B cell (primary cell): ENCODE results near the gene SLA2. TPM values are rescaled to one million over a fixed set of nuclear protein-coding genes. Genes with fewer than 3 reads are reported as not detected.
"Not testable (repeated sequence)": the region's sequence is repeated elsewhere in the genome, so short reads cannot be mapped to it uniquely, and the experiment has no call there.

ENCODE experiments used
- ATAC-seq: fragments of 200-7000 bp; cut with Tn5 transposase; one replicate; pipeline ENCODE4 v1.10.0; 2021; ENCODE audit warnings: low read depth, mild to moderate bottlenecking, moderate number of reproducible peaks, moderate library complexity
- CTCF ChIA-PET: fragments of 350-600 bp; sonication (Branson Sonifier 250); formaldehyde crosslinking; loops from one replicate; lab custom pipeline; 2021; ENCODE audit warnings: antibody characterized with exemption, inconsistent platforms; lab: Charles Lee
- POLR2A ChIA-PET: fragments of 350-600 bp; sonication (Branson Sonifier 250); formaldehyde crosslinking; loops from one replicate; lab custom pipeline; 2021; ENCODE audit warnings: antibody characterized with exemption; lab: Charles Lee
- DNase-seq: peaks from one replicate; pipeline ENCODE4 v3.0.0; 2013
- H2AFZ ChIP-seq: 2 replicates; pipeline ENCODE4 v1.6.1; 2012; ENCODE audit warnings: mild to moderate bottlenecking, low read depth, low read length; ENCODE audit not compliant: insufficient read depth, poor library complexity, severe bottlenecking
- H3K27ac ChIP-seq, 2 donors: 1 replicate in 1 of 2; 2 replicates in 1 of 2; pipeline ENCODE4 v1.5.1; 2012 to 2013; ENCODE audit warnings: low read length in 2 of 2, mild to moderate bottlenecking in 2 of 2, moderate library complexity in 1 of 2
- H3K27me3 ChIP-seq, 4 experiments: fragments of 200-600 bp in 1 of 4; sonication (generic) in 1 of 4; replicated peaks in 1 of 4; 1 replicate in 2 of 4; 2 replicates in 2 of 4; pipeline versions ENCODE4 v1.6.1 to v1.7.0; 2013 to 2016; ENCODE audit warnings: low read length in 3 of 4, mild to moderate bottlenecking in 2 of 4, mixed read lengths in 1 of 4, moderate library complexity in 1 of 4; ENCODE audit not compliant: insufficient read depth in 4 of 4, control insufficient read depth in 3 of 4; ENCODE audit errors: control extremely low read depth in 1 of 4
- H3K36me3 ChIP-seq, 2 experiments: replicated peaks in 1 of 2; 1 replicate in 1 of 2; 2 replicates in 1 of 2; pipeline versions ENCODE4 v1.6.1 to v1.7.1; 2013; ENCODE audit warnings: low read length in 1 of 2; ENCODE audit not compliant: insufficient read depth in 2 of 2, control insufficient read depth in 1 of 2; ENCODE audit errors: control extremely low read depth in 1 of 2, extremely low read depth in 1 of 2
- H3K4me1 ChIP-seq, 2 donors: fragments of 200-600 bp in 1 of 2; sonication (generic) in 1 of 2; 1 replicate in 1 of 2; 2 replicates in 1 of 2; pipeline versions ENCODE4 v1.5.1 to v1.6.1; 2013 to 2017; ENCODE audit warnings: low read length in 2 of 2; ENCODE audit not compliant: control insufficient read depth in 2 of 2, insufficient read depth in 2 of 2
- H3K4me2 ChIP-seq: replicated peaks from 2 replicates; pipeline ENCODE3; 2012; ENCODE audit warnings: mild to moderate bottlenecking, low read depth, low read length; ENCODE audit not compliant: poor library complexity, severe bottlenecking
- H3K4me3 ChIP-seq, 5 experiments: fragments of 200-600 bp in 1 of 5; sonication (generic) in 1 of 5; 1 replicate in 3 of 5; 2 replicates in 2 of 5; pipeline versions ENCODE4 v1.5.1 to v1.7.0; 2011 to 2016; ENCODE audit warnings: low read length in 4 of 5, mild to moderate bottlenecking in 4 of 5, low read depth in 2 of 5, control low read depth in 1 of 5, moderate library complexity in 1 of 5; ENCODE audit not compliant: insufficient read depth in 1 of 5; ENCODE audit errors: control extremely low read depth in 1 of 5, extremely low read depth in 1 of 5
- H3K79me2 ChIP-seq: fragments of 200-600 bp; sonication (generic); one replicate; pipeline ENCODE4 v1.6.0; 2016; ENCODE audit warnings: low read length; ENCODE audit not compliant: control insufficient read depth, insufficient read depth
- H3K9ac ChIP-seq: fragments of 200-600 bp; sonication (generic); 2 replicates; pipeline ENCODE4 v1.6.1; 2017; ENCODE audit warnings: mild to moderate bottlenecking, low read length, moderate library complexity
- H3K9me3 ChIP-seq, 3 donors: one replicate each; pipeline versions ENCODE4 v1.6.1 to v1.7.1; 2013; ENCODE audit warnings: low read length in 2 of 3; ENCODE audit not compliant: control insufficient read depth in 2 of 3, insufficient read depth in 1 of 3; ENCODE audit errors: control extremely low read depth in 1 of 3
- H4K20me1 ChIP-seq: 2 replicates; pipeline ENCODE4 v1.6.0; 2012; ENCODE audit warnings: mild to moderate bottlenecking, low read length; ENCODE audit not compliant: insufficient read depth, control insufficient read depth, poor library complexity, severe bottlenecking
- H3K27ac Mint-ChIP-seq: one replicate; pipeline ENCODE4 v1.8.0; 2021; ENCODE audit warnings: mixed read lengths
- H3K27me3 Mint-ChIP-seq: one replicate; pipeline ENCODE4 v1.8.0; 2021; ENCODE audit warnings: mixed read lengths
- H3K4me1 Mint-ChIP-seq: one replicate; pipeline ENCODE4 v1.8.0; 2021; ENCODE audit warnings: mixed read lengths
- H3K4me3 Mint-ChIP-seq: one replicate; pipeline ENCODE4 v1.8.0; 2021; ENCODE audit warnings: mixed read lengths
- H3K9me3 Mint-ChIP-seq: one replicate; pipeline ENCODE4 v1.8.0; 2022; ENCODE audit warnings: mixed read lengths; ENCODE audit not compliant: insufficient read depth
- EZH2 ChIP-seq: IDR thresholded peaks from 2 replicates; pipeline ENCODE4 v1.6.1; 2012; ENCODE audit warnings: borderline replicate concordance, low read depth, mild to moderate bottlenecking, moderate library complexity, low read length; ENCODE audit not compliant: insufficient read depth, poor library complexity, severe bottlenecking
- WGBS: methylation state at CpG from one replicate; pipeline ENCODE4 v1.1.5; 2013; ENCODE audit warnings: missing lambda C conversion rate; ENCODE audit not compliant: insufficient coverage; 5-methylcytosine and 5-hydroxymethylcytosine counted together
- intact Hi-C: fragments of 100-400 bp; cut with micrococcal nuclease; formaldehyde crosslinking; loops from one replicate; pipeline ENCODE4 v1.10.0; 2022
- polyA plus RNA-seq: library from polyadenylated mRNA; depleted of rRNA; stranded (reverse); fragments of >200 nt; gene quantifications from 2 replicates; pipeline ENCODE4 v1.2.3, GENCODE V29; 2012
- total RNA-seq, 2 donors: library from RNA; stranded (reverse); fragments of 120-200 nt in 1 of 2; gene quantifications; 1 replicate in 1 of 2; 2 replicates in 1 of 2; pipeline versions ENCODE4 v1.2.3 to v1.2.4, GENCODE V29; 2013 to 2022
- TF ChIP-seq, protein P1 (sequence below): fragments of 200-600 bp; IDR thresholded peaks from one replicate; pipeline ENCODE4 v1.8.0; 2022; ENCODE audit warnings: antibody characterized with exemption, mild to moderate bottlenecking

SLA2 gene
- total and polyA plus RNA-seq, 2 donors (not counting 1 experiment from before 2014, with no cell fraction given), result 0.73 to 0.76 TPM

- no peak for DNase-seq
- peaks cover 4 to 9% of the 10 kb centered on the region in 2 donors for H3K4me1 ChIP-seq
- Mint-ChIP-seq H3K4me1 (peaks cover 11% of the 10 kb centered on the region), H3K27ac (no peak overlapping the region), H3K4me3 (no peak overlapping the region), H3K27me3 (no peaks in the 10 kb centered on the region), H3K9me3 (no peaks in the 10 kb centered on the region)
- 93% methylated on average over 4 of the region's 5 CpGs for WGBS
- intact Hi-C loops, result loop anchor here (1.0 to 5.0 kb wide), 2 partner anchors 251 to 276 kb away; a partner anchor contains a TSS
- peaks cover 2 to 69% of the 10 kb centered on the region in 2 experiments for H3K36me3 ChIP-seq
- H3K79me2 ChIP-seq, result peaks cover 30% of the 10 kb centered on the region
- H3K9ac ChIP-seq, result no peak overlapping the region
- no peak overlapping the region for H3K27ac ChIP-seq
- no peak for TF ChIP-seq EZH2
- TF ChIP-seq, protein P1, sequence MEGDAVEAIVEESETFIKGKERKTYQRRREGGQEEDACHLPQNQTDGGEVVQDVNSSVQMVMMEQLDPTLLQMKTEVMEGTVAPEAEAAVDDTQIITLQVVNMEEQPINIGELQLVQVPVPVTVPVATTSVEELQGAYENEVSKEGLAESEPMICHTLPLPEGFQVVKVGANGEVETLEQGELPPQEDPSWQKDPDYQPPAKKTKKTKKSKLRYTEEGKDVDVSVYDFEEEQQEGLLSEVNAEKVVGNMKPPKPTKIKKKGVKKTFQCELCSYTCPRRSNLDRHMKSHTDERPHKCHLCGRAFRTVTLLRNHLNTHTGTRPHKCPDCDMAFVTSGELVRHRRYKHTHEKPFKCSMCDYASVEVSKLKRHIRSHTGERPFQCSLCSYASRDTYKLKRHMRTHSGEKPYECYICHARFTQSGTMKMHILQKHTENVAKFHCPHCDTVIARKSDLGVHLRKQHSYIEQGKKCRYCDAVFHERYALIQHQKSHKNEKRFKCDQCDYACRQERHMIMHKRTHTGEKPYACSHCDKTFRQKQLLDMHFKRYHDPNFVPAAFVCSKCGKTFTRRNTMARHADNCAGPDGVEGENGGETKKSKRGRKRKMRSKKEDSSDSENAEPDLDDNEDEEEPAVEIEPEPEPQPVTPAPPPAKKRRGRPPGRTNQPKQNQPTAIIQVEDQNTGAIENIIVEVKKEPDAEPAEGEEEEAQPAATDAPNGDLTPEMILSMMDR, result no peak
- ChIA-PET POLR2A (no interaction called here), CTCF (interaction anchor here (0.6 to 5.7 kb wide), 11 partner anchors 14 to 480 kb away, joined by 3 to 53 read pairs (median 4); a partner anchor contains a TSS)
- H3K4me3 ChIP-seq, result no peak overlapping the region
- ATAC-seq, result no peak
- H3K9me3 ChIP-seq, result no peaks in the 10 kb centered on the region
- no peak overlapping the region for H3K4me2 ChIP-seq
- peaks cover 12% of the 10 kb centered on the region for H4K20me1 ChIP-seq
- H3K27me3 ChIP-seq, result no peaks in the 10 kb centered on the region
- no peak overlapping the region for H2AFZ ChIP-seq
These were observed 34.4 kb downstream of the SLA2 start for GRCh38 chr20:36611625-36612024.

DNA sequence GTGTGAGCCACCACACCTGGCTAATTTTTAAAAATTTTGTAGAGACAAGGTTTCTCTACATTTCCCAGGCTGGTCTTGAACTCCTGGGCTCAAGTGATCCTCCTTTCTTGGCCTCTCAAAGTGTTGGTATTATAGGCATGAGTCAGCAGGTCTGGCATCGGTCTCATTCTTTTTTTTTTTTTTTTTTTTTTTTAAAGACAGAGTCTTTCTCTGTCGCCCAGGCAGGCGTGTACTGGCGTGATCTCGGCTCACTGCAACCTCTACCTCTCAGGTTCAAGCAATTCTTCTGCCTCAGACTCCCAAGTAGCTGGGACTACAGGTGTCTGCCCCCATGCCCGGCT, 37.6 kb downstream of the SLA2 start:
- CTCF ChIA-PET, result interaction anchor here (1.1 kb wide), 1 partner anchor 255 kb away, joined by 4 read pairs; a partner anchor contains a TSS
- WGBS, result 93% methylated on average over 5 of the region's 6 CpGs
- not testable (repeated sequence) for H3K27me3 ChIP-seq, H3K27me3 Mint-ChIP-seq, ATAC-seq, H3K27ac ChIP-seq, H3K27ac Mint-ChIP-seq, H3K9me3 Mint-ChIP-seq, H3K4me3 ChIP-seq, H3K4me3 Mint-ChIP-seq, H3K4me2 ChIP-seq, H2AFZ ChIP-seq, DNase-seq, H3K9ac ChIP-seq, H3K9me3 ChIP-seq
- intact Hi-C loops, result loop anchor here (10.0 kb wide), 1 partner anchor 566 kb away; the partner anchor contains the start of genes MROH8 and RPN2
- POLR2A ChIA-PET, result interaction anchor here (0.7 kb wide), 1 partner anchor 41 kb away, joined by 11 read pairs; no protein-coding TSS in a partner anchor
- Histone ChIP-seq H3K79me2 (peaks cover 40% of the 10 kb centered on the region), H3K36me3 (peaks cover 2 to 45% of the 10 kb centered on the region in 2 experiments), H3K4me1 (peaks cover 19 to 31% of the 10 kb centered on the region in 2 donors), H4K20me1 (peaks cover 12% of the 10 kb centered on the region)
- peaks cover 37% of the 10 kb centered on the region for H3K4me1 Mint-ChIP-seq
